ENCODE data around the gene MANBA.
"Not testable (repeated sequence)": the region's sequence is repeated elsewhere in the genome, so short reads cannot be mapped to it uniquely, and the experiment has no call there.

The MANBA gene

GRCh38 chr4:102723511-102723910 lies 37.3 kb downstream of the MANBA start:
- TF ChIP-seq EZH2phosphoT487 (IDR thresholded peaks at IDR 0.05; ENCODE audit: low read depth) (no peak), CTCF (IDR thresholded peaks at IDR 0.05; ENCODE audit: low read depth, low read length) (no peak)
- Histone ChIP-seq H3K9me3 (ENCODE audit: insufficient read depth, low read length) (no peaks in the 10 kb centered on the region), H3K36me3 (replicated peaks; ENCODE audit: low read depth, low read length) (peaks cover 11% of the 10 kb centered on the region), H3K4me1 (ENCODE audit: low read length) (no peaks in the 10 kb centered on the region), H3K9ac (ENCODE audit: low read length) (no peak overlapping the region), H3K4me2 (ENCODE audit: low read length) (no peak overlapping the region), H3K4me3 (ENCODE audit: low read length) (no peak overlapping the region), H3K27me3 (ENCODE audit: low read depth, low read length) (no peaks in the 10 kb centered on the region), H2AFZ (ENCODE audit: low read depth, low read length) (no peak overlapping the region), H3K27ac (ENCODE audit: low read length) (no peak overlapping the region), H3K79me2 (ENCODE audit: low read length) (no peaks in the 10 kb centered on the region), H4K20me1 (ENCODE audit: insufficient read depth, low read length) (0 out of 2 replicates have a peak, but pooled peaks cover 6% of the 10 kb centered on the region)

GRCh38 chr4:102722740-102723139 lies 38.0 kb downstream of the MANBA start:
- peaks cover 2% of the 10 kb centered on the region; the same call in 1 of the 2 replicates for H4K20me1 ChIP-seq (ENCODE audit: insufficient read depth, low read length)

GRCh38 chr4:102718833-102719575 lies 41.8 kb downstream of the MANBA start:
- H3K36me3 ChIP-seq (replicated peaks; ENCODE audit: low read depth, low read length), result peaks cover 13% of the 10 kb centered on the region
- not testable (repeated sequence) for H2AFZ ChIP-seq (ENCODE audit: low read depth, low read length); H3K4me1 ChIP-seq (ENCODE audit: low read length); H3K4me3 ChIP-seq (ENCODE audit: low read length); H3K4me2 ChIP-seq (ENCODE audit: low read length); H3K27me3 ChIP-seq (ENCODE audit: low read depth, low read length); H4K20me1 ChIP-seq (ENCODE audit: insufficient read depth, low read length); H3K79me2 ChIP-seq (ENCODE audit: low read length); H3K9me3 ChIP-seq (ENCODE audit: insufficient read depth, low read length); H3K9ac ChIP-seq (ENCODE audit: low read length); H3K27ac ChIP-seq (ENCODE audit: low read length)

More at GRCh38 chr4:102722740-102723139, 38.0 kb downstream of the MANBA start:
- H3K36me3 ChIP-seq (replicated peaks; ENCODE audit: low read depth, low read length), result peaks cover 13% of the 10 kb centered on the region
- no peaks in the 10 kb centered on the region for H3K9me3 ChIP-seq (ENCODE audit: insufficient read depth, low read length)
- no peak for TF ChIP-seq CTCF (IDR thresholded peaks at IDR 0.05; ENCODE audit: low read depth, low read length)
- no peak for TF ChIP-seq EZH2phosphoT487 (IDR thresholded peaks at IDR 0.05; ENCODE audit: low read depth)
- H3K4me3 ChIP-seq (ENCODE audit: low read length), result no peak overlapping the region
- no peak overlapping the region for H2AFZ ChIP-seq (ENCODE audit: low read depth, low read length)
- no peaks in the 10 kb centered on the region for H3K79me2 ChIP-seq (ENCODE audit: low read length)
- H3K4me1 ChIP-seq (ENCODE audit: low read length), result peaks cover 4% of the 10 kb centered on the region
- H3K27ac ChIP-seq (ENCODE audit: low read length), result no peak overlapping the region
- H3K9ac ChIP-seq (ENCODE audit: low read length), result no peak overlapping the region
- no peaks in the 10 kb centered on the region for H3K27me3 ChIP-seq (ENCODE audit: low read depth, low read length)
- H3K4me2 ChIP-seq (ENCODE audit: low read length), result no peak overlapping the region

GRCh38 chr4:102717448-102718092 lies 43.2 kb downstream of the MANBA start:
- Histone ChIP-seq H3K79me2 (ENCODE audit: low read length) (no peaks in the 10 kb centered on the region), H3K9ac (ENCODE audit: low read length) (no peak overlapping the region), H3K4me2 (ENCODE audit: low read length) (no peak overlapping the region), H3K36me3 (replicated peaks; ENCODE audit: low read depth, low read length) (peaks cover 19% of the 10 kb centered on the region), H3K4me3 (ENCODE audit: low read length) (no peak overlapping the region), H2AFZ (ENCODE audit: low read depth, low read length) (no peak overlapping the region), H3K4me1 (ENCODE audit: low read length) (peaks cover 7% of the 10 kb centered on the region), H3K27me3 (ENCODE audit: low read depth, low read length) (no peaks in the 10 kb centered on the region), H3K9me3 (ENCODE audit: insufficient read depth, low read length) (no peaks in the 10 kb centered on the region), H4K20me1 (ENCODE audit: insufficient read depth, low read length) (peaks cover 2% of the 10 kb centered on the region; the same call in 1 of the 2 replicates), H3K27ac (ENCODE audit: low read length) (no peak overlapping the region)
- no peak for TF ChIP-seq CTCF (IDR thresholded peaks at IDR 0.05; ENCODE audit: low read depth, low read length)
- TF ChIP-seq EZH2phosphoT487 (IDR thresholded peaks at IDR 0.05; ENCODE audit: low read depth), result no peak

Measured in OCI-LY3 (cell line).